ENCODE results near the gene DUSP3. TPM values are rescaled to one million over a fixed set of nuclear protein-coding genes. Genes with fewer than 3 reads are reported as not detected.

Gene DUSP3
- total RNA-seq, 4 donors from 2014 or later, result 130 to 182 (median 158) TPM

- TF ChIP-seq, protein P1, sequence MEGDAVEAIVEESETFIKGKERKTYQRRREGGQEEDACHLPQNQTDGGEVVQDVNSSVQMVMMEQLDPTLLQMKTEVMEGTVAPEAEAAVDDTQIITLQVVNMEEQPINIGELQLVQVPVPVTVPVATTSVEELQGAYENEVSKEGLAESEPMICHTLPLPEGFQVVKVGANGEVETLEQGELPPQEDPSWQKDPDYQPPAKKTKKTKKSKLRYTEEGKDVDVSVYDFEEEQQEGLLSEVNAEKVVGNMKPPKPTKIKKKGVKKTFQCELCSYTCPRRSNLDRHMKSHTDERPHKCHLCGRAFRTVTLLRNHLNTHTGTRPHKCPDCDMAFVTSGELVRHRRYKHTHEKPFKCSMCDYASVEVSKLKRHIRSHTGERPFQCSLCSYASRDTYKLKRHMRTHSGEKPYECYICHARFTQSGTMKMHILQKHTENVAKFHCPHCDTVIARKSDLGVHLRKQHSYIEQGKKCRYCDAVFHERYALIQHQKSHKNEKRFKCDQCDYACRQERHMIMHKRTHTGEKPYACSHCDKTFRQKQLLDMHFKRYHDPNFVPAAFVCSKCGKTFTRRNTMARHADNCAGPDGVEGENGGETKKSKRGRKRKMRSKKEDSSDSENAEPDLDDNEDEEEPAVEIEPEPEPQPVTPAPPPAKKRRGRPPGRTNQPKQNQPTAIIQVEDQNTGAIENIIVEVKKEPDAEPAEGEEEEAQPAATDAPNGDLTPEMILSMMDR (IDR thresholded peaks at IDR 0.05), result no peak
- no peak for TF ChIP-seq POLR2AphosphoS5 (IDR thresholded peaks at IDR 0.05)
- no peak for TF ChIP-seq POLR2A (IDR thresholded peaks at IDR 0.05; ENCODE audit: low read depth)
- no peak for TF ChIP-seq EP300 (IDR thresholded peaks at IDR 0.05)
- H3K27ac ChIP-seq (replicated peaks in 1 of 4), result no peak overlapping the region
- intact Hi-C loops (cut with DNase I), result no loop called here
- 69% methylated on average over 5 of the region's 5 CpGs for WGBS
- peaks cover 0 to 81% (median 12%) of the 10 kb centered on the region in 4 donors for H3K27me3 ChIP-seq
- H3K4me3 ChIP-seq, result no peak overlapping the region
- no peaks in the 10 kb centered on the region for H3K36me3 ChIP-seq
- peaks cover 9 to 11% (median 10%) of the 10 kb centered on the region in 4 donors for H3K4me1 ChIP-seq
- H3K9me3 ChIP-seq, result no peaks in the 10 kb centered on the region
- no peak for DNase-seq (ENCODE audit: extremely low spot score)
Observed at GRCh38 chr17:43753493-43754129, 25.2 kb downstream of the DUSP3 start.

DNA sequence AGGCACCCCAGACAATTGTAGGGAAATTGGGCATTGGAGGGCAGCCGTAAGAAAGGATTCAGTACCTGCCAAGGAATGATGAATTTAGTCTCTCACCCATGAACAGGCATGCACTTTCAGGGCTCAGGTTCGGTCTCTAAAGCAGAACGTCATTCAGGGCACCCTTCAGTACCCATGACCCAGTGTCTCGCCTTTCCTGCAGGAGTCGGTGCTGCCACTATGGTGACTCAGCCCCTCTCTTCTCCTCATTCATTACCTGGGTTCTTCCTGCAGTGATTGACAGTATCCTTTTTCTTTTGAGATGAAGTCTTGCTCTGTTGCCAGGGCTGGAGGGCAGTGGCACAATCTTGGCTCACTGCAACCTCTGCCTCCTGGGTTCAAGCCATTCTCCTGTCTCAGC is 28.6 kb downstream of the DUSP3 start:
- H3K27me3 ChIP-seq, result peaks cover 0 to 53% (median 4%) of the 10 kb centered on the region in 4 donors
- 78% methylated on average over 5 of the region's 5 CpGs for WGBS
- TF ChIP-seq EP300 (IDR thresholded peaks at IDR 0.05), result no peak
- TF ChIP-seq, protein P1 (IDR thresholded peaks at IDR 0.05), result no peak
- no peak for TF ChIP-seq POLR2AphosphoS5 (IDR thresholded peaks at IDR 0.05)
- no peak for TF ChIP-seq POLR2A (IDR thresholded peaks at IDR 0.05; ENCODE audit: low read depth)
- no peak for DNase-seq (ENCODE audit: extremely low spot score)
- no peaks in the 10 kb centered on the region for H3K9me3 ChIP-seq
- H3K4me3 ChIP-seq, result no peak overlapping the region
- H3K36me3 ChIP-seq, result no peaks in the 10 kb centered on the region
- no peak overlapping the region for H3K27ac ChIP-seq (replicated peaks in 1 of 4)
- H3K4me1 ChIP-seq, result peaks cover 3 to 4% (median 4%) of the 10 kb centered on the region in 4 donors
- intact Hi-C loops (cut with DNase I), result no loop called here

DNA sequence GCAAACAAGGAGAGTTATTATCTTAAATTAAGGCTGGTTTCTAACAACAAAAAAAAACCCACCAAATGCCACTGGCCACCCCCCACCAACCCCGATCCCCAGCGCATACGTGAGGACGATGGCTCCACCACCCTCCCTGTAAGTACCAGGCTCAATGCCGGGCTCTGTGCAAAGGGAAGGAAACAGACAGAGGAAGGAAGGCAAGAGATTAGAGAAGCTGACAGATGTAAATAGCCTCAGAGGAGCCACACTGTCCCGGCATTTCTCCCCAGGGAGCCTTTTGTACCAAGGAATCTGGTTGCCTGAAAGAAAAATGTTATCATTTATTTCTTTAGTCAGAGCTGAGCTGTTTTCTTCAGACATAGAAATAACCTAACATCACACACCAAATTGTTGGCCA is 33.2 kb downstream of the DUSP3 start:
- DNase-seq (ENCODE audit: extremely low spot score), result no peak
- Histone ChIP-seq H3K36me3 (no peaks in the 10 kb centered on the region), H3K27ac (replicated peaks in 1 of 4) (no peak overlapping the region), H3K27me3 (peaks cover 0 to 35% (median 0%) of the 10 kb centered on the region in 4 donors), H3K4me3 (no peak overlapping the region), H3K4me1 (no peaks in the 10 kb centered on the region), H3K9me3 (no peaks in the 10 kb centered on the region)
- TF ChIP-seq POLR2A (IDR thresholded peaks at IDR 0.05; ENCODE audit: low read depth) (no peak), POLR2AphosphoS5 (IDR thresholded peaks at IDR 0.05) (no peak), EP300 (IDR thresholded peaks at IDR 0.05) (no peak)
- TF ChIP-seq, protein P1 (IDR thresholded peaks at IDR 0.05), result no peak
- intact Hi-C loops (cut with DNase I), result no loop called here
- 33% methylated on average over 6 of the region's 6 CpGs for WGBS

GRCh38 chr17:43741636-43742035 is 37.1 kb downstream of the DUSP3 start:
- no peak overlapping the region for H3K4me3 ChIP-seq
- H3K27ac ChIP-seq (replicated peaks in 1 of 4), result no peak overlapping the region
- H3K4me1 ChIP-seq, result no peaks in the 10 kb centered on the region
- no peaks in the 10 kb centered on the region for H3K9me3 ChIP-seq
- no peak for TF ChIP-seq EP300 (IDR thresholded peaks at IDR 0.05)
- no peak for TF ChIP-seq POLR2AphosphoS5 (IDR thresholded peaks at IDR 0.05)
- no peak for TF ChIP-seq POLR2A (IDR thresholded peaks at IDR 0.05; ENCODE audit: low read depth)
- TF ChIP-seq, protein P1 (IDR thresholded peaks at IDR 0.05), result no peak
- WGBS, result 87% methylated on average over 5 of the region's 5 CpGs
- H3K36me3 ChIP-seq, result no peaks in the 10 kb centered on the region
- DNase-seq (ENCODE audit: extremely low spot score), result no peak
- H3K27me3 ChIP-seq, result peaks cover 0 to 22% (median 0%) of the 10 kb centered on the region in 4 donors
- intact Hi-C loops (cut with DNase I), result no loop called here

GRCh38 chr17:43740541-43740940 is 38.2 kb downstream of the DUSP3 start:
- TF ChIP-seq EP300 (IDR thresholded peaks at IDR 0.05) (no peak), POLR2AphosphoS5 (IDR thresholded peaks at IDR 0.05) (no peak), POLR2A (IDR thresholded peaks at IDR 0.05; ENCODE audit: low read depth) (no peak)
- TF ChIP-seq, protein P1 (IDR thresholded peaks at IDR 0.05), result no peak
- no peaks in the 10 kb centered on the region for H3K9me3 ChIP-seq
- peaks cover 0 to 16% (median 0%) of the 10 kb centered on the region in 4 donors for H3K27me3 ChIP-seq
- intact Hi-C loops (cut with DNase I), result no loop called here
- no peak for DNase-seq (ENCODE audit: extremely low spot score)
- no peak overlapping the region for H3K4me3 ChIP-seq
- no peaks in the 10 kb centered on the region for H3K36me3 ChIP-seq
- H3K4me1 ChIP-seq, result no peaks in the 10 kb centered on the region
- 80% methylated on average over 4 of the region's 4 CpGs for WGBS
- H3K27ac ChIP-seq (replicated peaks in 1 of 4), result no peak overlapping the region

Measured in esophagus muscularis mucosa (tissue), 4 donors.